Retinal pigment epithelial cell (primary cell): ENCODE results near the gene OR1I1.

Experiments used
- DNase-seq: peaks from one replicate; pipeline ENCODE4 v3.0.0-alpha.2; 2010; ENCODE audit warnings: low read depth
- H3K4me3 ChIP-seq: 2 replicates; pipeline ENCODE4 v1.5.1; 2011; ENCODE audit warnings: mild to moderate bottlenecking, low read length, control low read depth, moderate library complexity
- CTCF ChIP-seq: conservative IDR thresholded peaks from 2 replicates; pipeline ENCODE4 v1.5.1; 2011; ENCODE audit warnings: low read depth, low read length, control low read depth, inconsistent platforms

Gene OR1I1

GRCh38 chr19:15081911-15082310 is at the start of gene OR1I1:
TSS of gene OR1I1 (plus strand) at chr19:15082211. CDS start at chr19:15087066, 4,855 bp downstream.
- no peak for DNase-seq
- TF ChIP-seq CTCF: no peak

GRCh38 chr19:15035795-15036311 is 46.2 kb upstream of the OR1I1 start:
- no peak for DNase-seq
- no peak overlapping the region for H3K4me3 ChIP-seq
- TF ChIP-seq CTCF: no peak

More at GRCh38 chr19:15081911-15082310, at the start of gene OR1I1:
- no peak within 1 kb of the TSS for H3K4me3 ChIP-seq

- no peak for DNase-seq
- no peak for TF ChIP-seq CTCF
- H3K4me3 ChIP-seq: no peak overlapping the region
Measured at GRCh38 chr19:15037586-15037985, 44.4 kb upstream of the OR1I1 start.

- no peak for DNase-seq
- H3K4me3 ChIP-seq: no peak overlapping the region
- TF ChIP-seq CTCF: no peak
Measured at GRCh38 chr19:15038294-15038693, 43.7 kb upstream of the OR1I1 start.

- DNase-seq: no peak
- no peak overlapping the region for H3K4me3 ChIP-seq
- no peak for TF ChIP-seq CTCF
Measured at GRCh38 chr19:15042003-15042402, 40.0 kb upstream of the OR1I1 start.

- DNase-seq: no peak
- TF ChIP-seq CTCF: no peak
- no peak overlapping the region for H3K4me3 ChIP-seq
Measured at GRCh38 chr19:15042826-15043225, 39.2 kb upstream of the OR1I1 start.

GRCh38 chr19:15045506-15045905 is 36.5 kb upstream of the OR1I1 start:
- TF ChIP-seq CTCF: no peak
- H3K4me3 ChIP-seq: no peak overlapping the region
- DNase-seq: no peak
